ENCODE data around the gene TAF4B. TPM values are rescaled to one million over a fixed set of nuclear protein-coding genes. Genes with fewer than 3 reads are reported as not detected.

The TAF4B gene
- total RNA-seq, 1 donor from 2014 or later: 4.7 TPM

DNA sequence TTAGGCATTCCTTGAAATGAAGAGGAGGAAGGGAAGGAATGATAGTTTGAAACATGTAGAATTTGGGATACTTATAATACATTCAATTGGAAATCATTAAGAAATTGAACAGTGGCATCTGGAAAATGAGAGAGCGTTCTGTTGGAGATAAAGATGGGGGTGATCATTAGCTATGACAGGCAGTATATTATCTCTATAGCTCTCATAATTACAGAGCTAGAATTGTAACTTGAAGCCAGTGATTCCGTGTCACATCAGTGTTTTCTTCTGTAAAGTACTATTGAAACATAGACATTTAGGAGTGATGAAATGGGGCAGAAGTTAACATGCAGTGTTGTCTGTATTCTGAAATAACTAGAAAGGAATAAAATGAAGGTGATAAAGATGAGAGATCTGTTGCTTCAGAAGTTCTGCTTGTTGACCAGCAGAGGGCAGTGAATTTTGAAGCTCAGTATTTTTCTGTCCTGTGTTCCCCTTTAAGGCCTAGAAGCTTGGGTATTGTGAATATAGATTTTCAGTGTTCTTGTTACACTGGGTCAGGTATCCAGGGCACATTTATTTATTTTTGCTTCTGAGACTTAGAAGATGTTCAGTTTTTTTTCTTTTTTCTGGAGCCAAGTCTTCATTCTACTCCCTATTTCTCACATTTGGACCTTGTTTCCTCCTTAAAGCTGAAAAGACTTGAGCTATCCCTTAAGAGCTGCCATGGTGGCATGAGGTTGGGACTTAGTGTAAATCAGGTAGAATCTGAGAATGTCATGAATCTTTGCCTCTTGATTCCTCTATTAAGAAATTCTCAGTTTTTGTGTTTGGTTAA, 157.4 kb downstream of the TAF4B start:
- no peak for DNase-seq

DNA sequence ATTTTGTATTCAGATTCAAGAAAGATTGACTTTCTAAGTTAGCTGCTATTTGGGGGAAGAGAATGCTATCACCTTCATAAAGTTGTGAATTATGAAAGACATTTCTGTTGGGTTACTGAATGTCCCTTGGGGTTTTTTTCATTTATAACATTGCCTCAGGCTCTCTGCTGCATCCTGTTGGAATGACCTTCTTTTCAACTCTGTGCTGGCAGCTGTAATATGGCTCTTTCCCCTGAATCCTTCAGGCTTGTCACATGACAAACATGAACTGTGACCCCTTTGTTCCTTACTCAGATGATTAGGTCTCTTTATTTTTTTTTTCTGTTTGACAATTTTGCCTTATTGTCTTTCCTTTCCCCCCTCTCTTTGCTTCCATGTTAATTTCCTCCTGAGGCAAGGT, 159.8 kb downstream of the TAF4B start:
- no peak for DNase-seq

DNA sequence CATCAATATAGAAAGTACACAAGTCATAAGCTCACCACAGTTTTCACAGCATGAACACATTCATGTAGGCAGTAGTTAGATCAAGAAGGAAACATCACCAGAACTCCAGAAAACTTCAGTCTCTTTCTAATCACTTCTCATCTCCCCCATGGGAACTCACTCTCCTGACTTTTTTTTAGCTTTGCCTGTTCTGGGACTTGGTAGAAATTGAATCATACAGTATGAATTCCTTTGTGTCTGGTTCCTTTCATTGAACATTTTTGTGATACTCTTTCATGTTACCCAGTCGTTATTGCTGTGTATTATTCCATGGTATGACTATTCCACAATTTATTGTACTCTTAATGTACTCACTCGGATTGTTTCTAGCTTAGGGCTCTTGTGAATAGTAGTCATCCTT, 160.2 kb downstream of the TAF4B start:
- DNase-seq: no peak

DNA sequence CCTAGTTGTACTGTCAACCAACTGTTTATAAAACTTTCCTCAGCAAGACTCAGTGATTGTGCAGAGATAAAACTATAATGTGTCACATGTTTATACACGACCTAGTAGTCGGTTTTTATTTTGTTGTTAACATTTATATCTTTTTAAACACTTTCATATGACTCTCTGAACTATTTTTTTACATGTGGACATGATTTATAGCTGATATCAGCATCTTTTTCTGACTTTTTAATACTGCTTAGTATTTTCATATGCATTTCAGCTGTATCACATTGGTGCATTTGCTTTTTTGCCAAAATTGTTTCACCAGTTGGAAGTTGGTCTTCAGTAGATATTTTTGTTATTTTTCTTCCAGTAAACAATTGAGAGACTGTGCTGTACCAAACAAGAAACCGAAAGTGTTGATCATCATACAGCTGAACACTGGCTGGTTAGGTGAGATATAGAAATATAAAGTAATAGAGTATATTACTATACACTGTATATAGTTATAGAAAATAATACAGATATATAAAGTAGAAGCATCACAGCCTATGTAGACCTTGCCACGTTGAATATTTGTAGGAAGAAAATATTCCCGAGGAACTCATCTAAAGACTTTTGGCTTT, 167.9 kb downstream of the TAF4B start:
- DNase-seq: no peak

DNA sequence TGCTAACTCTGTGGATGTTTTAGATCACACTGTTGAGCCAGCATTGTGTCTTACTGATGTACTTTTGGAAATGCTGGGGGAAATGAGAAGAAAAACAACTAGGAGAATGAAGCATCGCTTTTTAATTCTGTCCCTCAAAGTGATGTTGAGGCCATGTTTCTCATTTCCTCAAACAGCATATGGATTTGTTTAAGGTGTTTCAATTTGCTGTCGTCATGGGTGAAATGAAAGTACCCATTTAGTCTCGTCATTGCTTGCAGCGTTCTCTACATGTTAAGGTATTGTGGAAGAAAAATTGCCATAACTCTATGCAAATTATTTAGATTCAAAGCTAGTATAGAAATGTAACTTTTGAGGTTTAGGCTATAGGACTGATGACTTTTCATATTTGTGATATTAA, 170.8 kb downstream of the TAF4B start:
- no peak for DNase-seq

DNA sequence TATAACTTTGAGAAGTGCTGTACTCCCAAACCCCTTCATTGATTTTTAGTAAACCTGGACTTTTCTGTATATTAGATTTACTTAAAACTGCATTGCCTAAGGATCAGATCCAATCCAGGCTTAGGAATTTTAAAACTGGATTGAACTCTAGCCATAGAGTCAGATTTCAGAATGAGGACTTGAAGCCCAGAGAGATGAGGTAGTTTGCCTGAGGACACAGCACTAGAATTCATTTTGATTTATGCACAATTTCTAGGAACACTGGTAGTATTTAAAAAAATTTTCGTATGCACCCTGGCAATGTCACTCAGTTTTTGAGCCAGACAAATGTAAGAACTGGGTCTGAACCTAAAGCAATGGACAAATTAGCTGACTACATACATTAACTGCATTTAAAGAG, 177.2 kb downstream of the TAF4B start:
- DNase-seq: no peak

DNA sequence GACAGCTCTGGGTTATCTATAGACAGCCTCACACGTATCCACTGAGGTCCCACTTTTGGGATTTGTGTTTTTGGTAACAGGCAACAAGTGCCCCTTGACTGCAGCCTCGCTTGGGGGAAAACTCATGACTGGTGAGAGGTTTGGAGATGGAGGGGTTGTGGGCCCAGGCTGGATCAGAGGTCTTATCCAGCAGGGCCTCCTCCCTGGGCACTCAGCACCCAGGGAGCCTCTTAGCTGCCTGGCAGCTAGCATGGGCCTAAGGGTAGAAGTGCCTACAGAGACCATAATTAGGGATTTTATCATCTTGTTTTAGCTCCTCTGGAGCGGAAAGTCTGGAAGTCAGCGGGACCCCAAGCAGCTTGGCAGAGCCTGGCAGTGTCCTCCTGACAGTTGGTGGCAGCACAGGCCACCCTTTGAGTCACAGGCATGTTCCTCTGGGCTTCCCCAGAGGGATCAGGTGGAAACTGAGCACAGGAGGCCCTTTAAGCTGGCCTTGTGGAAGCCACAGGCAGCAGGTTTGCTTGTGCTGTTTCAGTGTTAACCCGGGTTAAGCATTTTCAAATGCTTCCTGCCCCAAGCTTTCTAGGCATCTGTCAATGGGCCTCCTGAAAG, 179.1 kb downstream of the TAF4B start:
- peak; percentile 3 for DNase-seq

DNA sequence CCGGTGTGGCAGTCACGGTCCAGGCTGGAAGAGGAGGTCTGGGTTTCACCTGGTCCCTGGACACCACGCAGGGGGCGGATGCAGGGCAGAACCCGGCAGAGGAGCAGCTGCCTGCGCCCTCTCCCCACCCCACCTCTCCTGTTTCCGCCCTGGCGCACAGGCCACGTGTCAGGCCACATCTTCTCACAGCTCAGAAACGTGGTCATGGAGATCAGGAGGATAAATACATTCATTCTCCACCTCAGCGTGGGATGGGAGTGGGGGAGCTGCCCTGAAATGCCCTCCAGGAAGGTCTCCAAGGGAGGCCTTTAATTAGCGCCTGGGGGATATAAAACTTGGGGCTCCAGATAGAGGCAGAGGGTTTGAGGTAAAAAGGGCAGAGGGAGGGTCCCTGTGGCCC, 180.1 kb downstream of the TAF4B start:
- DNase-seq: no peak

DNA sequence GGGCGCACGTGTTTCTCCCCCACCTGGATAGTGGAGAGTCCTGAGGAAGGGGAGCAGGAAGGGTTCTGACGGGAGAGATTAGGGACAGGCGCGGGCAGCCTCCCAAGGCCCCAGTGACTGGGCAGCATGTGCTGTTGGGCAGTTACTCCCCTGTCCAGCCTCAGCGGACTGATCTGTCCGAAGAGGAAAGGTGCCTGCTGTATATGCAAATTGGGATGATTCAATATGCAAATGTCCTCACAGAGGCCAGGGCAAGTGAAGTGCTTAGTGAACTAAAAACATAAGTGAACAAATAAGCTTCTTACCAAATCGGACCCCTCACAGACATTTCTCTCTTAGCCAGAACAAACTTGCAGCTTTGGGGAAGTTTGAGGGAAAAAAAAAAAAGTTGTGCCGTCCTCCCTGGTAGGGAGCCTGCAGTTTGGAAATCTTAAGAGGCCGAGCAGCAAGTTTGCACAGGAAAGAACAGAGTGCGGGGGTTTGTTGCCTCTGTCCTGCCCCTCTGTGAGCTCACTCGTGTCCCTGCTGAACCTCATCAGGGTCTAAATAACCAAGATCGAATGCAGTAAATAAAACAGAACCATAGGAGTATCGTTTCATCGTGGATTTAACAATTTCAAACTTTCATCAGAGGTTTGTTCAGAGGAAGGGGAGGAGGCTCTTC, 180.7 kb downstream of the TAF4B start:
- DNase-seq: no peak

DNA sequence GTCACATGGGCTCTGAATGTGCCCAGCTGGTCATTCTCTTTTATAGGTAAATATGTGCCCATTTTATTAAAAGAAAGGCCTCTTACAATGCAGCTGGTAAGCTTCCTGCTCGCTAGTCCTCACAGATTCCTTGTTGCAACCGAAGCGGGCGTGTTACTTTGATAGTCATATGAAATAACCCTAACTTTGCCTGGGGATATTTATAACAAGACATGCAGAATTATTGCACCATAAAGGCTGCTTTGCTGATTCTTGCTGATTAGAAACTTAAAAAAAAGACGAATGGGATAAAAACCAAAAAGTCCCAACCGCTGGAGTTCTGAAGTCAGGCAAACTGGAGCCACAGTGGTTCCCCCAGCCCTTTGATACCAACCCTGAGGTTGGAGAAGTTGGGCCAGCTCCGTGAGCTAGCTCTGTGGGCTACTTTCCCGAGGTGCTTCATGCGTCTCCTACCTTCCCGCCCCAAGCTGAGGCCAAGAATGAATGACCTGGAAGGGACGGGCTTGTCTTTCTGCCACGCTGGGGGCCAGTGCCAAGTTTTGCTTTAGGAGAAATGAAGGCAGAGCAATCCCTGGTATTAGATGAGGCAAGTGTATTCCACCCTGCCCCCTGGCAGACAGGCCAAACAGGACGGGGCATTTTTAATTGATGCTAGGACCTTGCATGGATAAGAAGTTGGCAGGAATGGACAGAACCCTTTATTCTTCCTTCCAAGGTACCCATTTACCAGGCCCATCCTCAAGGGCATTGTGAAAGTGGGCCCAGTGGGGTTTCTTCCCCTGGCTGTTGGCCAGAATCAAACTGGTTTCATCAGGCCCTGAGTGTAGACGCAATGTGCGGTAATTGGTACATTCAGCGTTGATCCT, 181.7 kb downstream of the TAF4B start:
- no peak for DNase-seq

DNA sequence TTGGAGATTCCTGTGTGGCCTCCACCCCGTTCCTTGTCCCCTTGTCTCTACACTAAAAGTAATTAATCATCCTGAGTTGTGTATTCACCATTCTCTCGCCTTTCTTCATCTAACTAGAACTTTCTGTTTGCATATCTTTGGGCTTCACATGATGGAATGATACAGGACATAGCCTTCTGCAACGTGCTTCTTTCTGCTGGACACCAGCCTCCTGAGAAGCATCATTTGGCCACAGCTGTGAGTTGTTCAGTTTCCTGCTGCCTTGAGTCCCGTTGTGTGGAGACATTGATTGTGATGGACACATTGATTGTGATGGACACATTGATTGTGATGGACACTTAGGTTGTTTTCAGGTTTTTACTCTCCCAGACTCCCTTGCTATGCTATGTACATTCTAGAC, 182.8 kb downstream of the TAF4B start:
- no peak for DNase-seq

DNA sequence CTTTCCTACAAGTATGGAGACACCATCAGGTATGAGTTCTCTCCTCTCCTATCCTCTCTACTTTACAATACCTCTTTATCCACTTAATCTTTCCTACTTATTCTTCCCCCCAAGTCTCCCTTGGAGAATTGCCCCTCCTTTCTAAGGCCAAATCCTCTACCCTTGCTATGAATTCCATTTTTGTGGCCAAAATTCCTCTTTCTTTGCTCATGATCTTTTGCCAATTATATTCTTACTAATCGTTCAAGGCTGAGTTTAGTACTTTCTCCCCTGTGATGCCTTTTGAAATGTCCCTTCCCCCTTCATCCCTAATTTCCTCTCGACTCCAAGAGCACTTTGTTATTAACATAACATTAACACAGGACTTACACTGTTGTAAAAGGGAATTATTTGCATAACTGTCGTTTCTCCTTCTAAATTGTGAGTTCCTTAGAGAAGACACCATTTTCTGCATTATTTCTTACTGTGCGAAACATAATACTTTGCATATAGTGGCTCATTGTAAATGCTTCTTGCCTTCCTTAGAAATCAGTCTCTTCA, 188.7 kb downstream of the TAF4B start:
- no peak for DNase-seq

DNA sequence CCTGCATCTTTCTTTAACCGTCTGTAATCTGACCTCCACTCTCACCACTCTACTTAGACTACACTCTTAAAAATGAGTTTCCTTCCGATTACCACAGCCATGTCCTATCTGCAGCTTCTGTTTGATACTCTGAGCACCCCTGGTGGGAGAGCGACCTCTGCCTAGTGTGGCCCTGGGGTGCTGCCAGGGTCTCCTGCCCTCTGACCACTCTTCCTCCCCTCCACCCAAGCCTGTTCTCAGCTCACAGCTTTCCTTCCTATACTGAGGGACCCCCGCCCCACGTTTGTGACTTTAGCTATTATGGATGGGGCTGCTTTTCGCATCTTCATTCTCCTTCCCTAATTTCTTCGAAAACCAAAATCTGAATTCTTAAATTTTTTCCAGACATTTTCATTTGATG, 189.4 kb downstream of the TAF4B start:
- no peak for DNase-seq

DNA sequence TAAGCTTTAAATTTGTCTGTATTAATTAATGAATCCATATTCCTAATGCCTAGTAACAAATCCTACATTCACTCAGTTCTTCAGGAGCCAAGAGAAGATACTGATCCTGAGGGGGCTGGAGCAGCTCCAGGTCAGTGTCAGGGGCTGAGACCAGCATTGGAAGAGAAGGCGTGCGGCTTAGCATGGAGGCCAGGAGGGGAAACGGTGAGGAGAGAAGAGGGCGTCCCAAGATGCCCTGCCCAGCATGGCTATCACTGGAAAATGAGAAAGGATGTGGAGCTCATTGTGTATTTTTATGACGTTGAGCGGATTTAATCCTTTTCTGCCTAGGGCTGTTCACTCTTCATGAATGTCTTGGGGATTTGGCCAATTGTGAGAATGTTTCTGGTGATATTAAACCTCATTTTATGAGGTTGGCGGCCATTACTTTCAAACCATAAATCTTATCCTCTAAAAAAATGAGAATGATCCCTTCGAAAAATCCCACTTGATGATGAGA, 190.5 kb downstream of the TAF4B start:
- DNase-seq: no peak

DNA sequence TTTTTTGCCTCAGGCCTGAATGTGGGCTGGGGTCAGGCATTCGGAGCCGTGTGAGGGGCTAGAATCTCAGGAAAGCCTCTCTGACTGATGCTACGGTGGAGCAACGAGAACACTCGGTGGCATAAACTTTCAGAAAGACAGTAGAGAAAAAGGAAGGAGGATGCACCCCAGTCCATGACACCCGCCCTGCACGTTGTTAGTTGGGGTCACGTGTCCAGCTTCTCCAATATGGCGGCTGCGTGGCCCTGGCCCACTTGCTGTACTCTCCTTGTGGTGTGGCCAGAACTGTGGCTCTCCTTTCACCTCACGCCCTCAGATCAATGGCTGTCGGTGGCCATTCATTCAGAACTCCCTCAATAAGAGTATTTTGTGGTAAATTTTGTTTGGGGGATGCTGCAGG, 190.9 kb downstream of the TAF4B start:
- no peak for DNase-seq

DNA sequence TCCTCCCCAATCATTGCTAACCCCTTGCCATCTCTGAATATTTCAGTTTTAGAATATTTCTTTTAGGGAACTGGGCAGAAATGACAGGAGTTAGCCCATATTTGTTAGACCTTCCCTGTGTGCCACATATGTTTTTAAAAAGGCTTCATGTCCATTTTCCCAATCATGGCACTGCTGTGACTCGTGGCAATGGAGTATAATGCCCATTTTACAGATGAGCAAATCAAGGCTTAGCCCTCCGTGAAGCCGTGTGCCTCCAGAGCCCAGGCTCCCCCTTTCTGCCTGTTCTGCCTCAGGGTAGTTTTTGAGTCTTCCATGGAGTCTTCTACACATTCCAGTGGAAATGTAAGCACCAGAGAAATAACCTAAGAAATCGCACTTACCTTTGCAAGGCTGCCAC, 192.0 kb downstream of the TAF4B start:
- no peak for DNase-seq

DNA sequence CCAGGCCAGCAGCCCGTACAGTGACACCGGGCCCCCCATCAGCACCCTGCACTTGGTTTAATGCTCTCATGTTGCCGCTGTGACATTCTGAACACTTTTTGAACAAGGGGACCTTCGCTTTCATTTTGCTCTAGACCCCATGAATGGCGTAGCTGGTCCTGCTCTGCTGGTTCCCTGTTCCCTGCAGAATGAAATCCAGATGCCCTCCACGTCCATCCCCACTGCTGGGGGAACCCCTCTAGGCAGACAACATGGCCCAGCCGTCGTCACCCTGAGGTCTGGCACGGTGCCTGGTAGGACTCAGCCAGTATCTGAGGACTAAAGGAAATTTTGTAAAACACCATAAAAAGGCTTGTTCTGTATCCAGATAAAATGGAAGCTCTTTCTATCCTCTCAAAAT, 193.5 kb downstream of the TAF4B start:
- no peak for DNase-seq

DNA sequence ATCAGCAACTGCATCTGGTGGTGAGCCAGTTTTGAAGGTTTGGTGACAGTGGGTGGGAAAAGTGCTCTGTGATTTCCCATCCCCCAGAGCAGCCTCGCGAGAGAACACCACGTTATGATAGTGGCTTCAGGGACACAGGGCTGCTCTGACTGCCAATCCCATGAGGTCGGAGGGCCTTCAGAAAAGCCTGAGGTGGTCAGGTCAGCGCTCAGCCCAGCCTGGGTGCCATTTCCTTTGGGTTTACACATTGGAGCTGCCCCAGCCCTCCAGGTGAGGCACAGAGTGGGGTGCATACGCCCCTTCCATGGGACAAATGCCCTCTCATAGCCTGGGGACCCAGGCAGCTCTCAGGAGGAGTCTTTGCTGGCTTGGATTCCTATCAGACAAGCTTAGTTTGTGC, 195.3 kb downstream of the TAF4B start:
- no peak for DNase-seq

DNA sequence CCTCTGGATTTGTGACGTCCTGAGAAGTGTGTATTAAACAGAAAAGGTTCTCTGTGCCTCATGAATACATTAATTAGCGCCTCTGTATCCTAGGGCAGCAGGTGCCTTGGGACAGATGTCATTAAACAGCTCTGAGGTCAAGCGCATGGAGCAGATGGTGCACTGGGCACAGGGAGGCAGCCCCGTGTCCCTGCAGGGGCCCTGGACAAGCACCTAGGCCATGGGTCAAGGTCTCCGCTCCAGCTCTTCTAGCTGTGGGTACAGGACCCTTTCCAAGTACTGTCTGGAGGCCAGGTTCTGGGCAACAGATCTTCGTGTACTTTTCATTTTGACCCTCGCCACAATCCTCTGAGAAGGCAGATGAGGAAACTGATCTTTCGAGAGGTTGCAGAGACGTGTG, 195.7 kb downstream of the TAF4B start:
- DNase-seq: no peak

DNA sequence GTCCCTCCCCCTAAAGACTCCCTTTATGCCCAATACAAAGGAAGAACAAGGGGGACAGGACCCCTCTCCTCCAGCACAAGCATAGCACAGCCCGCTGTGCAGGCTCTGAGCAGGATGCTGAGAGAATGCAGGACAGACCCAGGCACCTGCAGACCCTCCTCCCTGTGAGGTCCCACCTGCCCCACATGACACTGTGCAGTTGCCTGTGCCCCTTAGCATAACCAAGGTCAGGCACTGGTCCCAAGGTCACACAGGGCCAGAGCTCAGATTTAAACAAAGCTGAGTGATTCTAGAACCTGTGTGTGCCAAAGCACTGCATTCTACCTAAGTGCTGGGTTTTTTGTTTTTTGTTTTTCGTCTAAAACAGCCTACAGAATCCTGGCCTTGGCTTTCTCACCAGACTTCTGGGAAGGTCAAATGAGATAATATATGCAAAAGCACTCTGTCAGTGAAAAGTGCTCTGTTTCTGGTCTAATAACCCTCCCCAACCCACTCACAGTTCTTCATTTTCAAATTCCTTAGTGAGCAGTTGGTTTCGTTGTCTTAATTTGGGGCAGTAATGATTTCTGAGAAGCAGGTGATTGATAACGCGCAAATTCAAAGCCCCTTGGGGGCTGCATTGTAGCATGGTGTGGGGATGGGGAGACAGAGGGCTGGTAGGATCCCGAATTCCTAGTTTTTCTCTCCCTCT, 196.4 kb downstream of the TAF4B start:
- no peak for DNase-seq
